GM10266 (cell line): ENCODE measurements around the gene GPAM.
A peak's percentile ranks its signal among the peaks of the same experiment; 100 is the strongest.

Experiments
- DNase-seq: peaks from one replicate; pipeline ENCODE4 v3.0.0; 2012; ENCODE audit errors: extremely low spot score
- TF ChIP-seq, protein P1 (sequence below): IDR thresholded peaks from 2 replicates; pipeline ENCODE4 v1.5.1; 2012; ENCODE audit warnings: mild to moderate bottlenecking, low read depth; ENCODE audit not compliant: control insufficient read depth, insufficient read depth; ENCODE audit errors: missing control alignments

The GPAM gene

GRCh38 chr10:112189465-112189864 is 5.9 kb upstream of the GPAM start:
- TF ChIP-seq, protein P1, sequence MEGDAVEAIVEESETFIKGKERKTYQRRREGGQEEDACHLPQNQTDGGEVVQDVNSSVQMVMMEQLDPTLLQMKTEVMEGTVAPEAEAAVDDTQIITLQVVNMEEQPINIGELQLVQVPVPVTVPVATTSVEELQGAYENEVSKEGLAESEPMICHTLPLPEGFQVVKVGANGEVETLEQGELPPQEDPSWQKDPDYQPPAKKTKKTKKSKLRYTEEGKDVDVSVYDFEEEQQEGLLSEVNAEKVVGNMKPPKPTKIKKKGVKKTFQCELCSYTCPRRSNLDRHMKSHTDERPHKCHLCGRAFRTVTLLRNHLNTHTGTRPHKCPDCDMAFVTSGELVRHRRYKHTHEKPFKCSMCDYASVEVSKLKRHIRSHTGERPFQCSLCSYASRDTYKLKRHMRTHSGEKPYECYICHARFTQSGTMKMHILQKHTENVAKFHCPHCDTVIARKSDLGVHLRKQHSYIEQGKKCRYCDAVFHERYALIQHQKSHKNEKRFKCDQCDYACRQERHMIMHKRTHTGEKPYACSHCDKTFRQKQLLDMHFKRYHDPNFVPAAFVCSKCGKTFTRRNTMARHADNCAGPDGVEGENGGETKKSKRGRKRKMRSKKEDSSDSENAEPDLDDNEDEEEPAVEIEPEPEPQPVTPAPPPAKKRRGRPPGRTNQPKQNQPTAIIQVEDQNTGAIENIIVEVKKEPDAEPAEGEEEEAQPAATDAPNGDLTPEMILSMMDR: no peak
- no peak for DNase-seq

DNA sequence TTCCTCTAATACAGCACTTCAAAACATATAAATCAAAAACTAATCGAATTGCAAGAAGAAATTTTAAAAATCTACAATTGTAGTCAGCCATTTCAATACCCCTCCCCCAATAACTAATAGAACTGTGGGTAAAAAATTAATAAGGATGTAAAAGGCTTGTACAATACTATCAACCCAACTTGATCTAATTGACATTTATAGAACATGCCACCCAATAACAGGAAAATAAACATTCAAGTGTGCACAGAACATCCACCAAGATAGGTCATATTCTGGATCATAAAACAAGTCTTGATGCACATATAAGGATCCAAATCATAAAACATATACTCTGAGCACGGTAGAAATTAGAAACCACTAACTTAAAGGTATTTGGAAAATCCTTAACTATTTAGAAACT is 4.0 kb upstream of the GPAM start:
- TF ChIP-seq, protein P1: no peak
- DNase-seq: no peak

GRCh38 chr10:112185959-112186358 is 2.4 kb upstream of the GPAM start:
- no peak for DNase-seq
- TF ChIP-seq, protein P1: no peak

GRCh38 chr10:112184379-112184778 is 814 bp upstream of the GPAM start:
- no peak for DNase-seq
- TF ChIP-seq, protein P1: no peak

GRCh38 chr10:112184052-112184371 is 447 bp upstream of the GPAM start:
- TF ChIP-seq, protein P1: no peak
- peak; percentile 14 for DNase-seq

DNA sequence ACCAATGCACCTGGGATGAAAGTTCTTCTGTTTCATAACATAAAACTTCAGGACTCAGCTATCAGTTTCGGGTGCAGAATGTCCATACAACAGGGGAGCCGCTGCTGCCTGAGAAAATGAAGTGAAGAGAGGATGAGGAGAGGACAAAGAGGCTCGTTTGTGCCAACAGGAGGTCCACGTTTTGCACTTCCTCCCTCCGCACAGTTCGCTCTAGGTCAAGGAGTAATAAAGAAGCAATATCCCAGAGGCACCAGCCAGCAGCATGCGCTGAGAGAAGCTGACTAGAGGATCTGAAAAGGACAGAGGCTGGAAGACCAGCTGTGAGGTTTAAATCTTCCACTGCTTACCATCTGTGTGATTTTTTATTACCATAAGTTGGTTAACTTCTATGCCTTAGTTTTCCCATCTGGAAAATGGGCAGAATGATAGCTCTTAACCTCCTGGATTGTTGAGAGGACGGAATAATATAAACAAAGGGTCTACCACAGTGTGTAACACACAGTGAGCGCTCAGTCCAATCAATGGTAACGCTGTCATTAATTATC is 709 bp downstream of the GPAM start:
- TF ChIP-seq, protein P1: no peak
- DNase-seq: peak; percentile 14

DNA sequence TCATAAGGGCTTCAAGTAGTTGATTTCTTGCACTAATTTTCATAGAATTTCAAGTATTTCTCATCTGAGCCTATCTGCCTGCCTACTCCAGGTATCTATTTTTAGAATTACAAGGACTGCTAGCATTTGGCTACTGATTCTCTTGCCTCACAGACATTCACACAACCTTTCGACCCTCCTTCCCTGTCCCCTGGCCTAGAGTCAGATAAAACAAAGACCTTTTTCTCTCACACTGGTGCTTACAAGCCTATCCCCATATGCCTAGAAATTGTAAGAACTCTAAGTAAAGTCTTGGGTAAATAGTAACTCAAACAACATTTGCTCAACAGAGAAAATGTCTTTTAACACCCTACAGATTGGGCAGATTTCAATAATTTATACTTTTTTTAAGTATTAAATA is 6.3 kb downstream of the GPAM start:
- TF ChIP-seq, protein P1: no peak
- no peak for DNase-seq

GRCh38 chr10:112176543-112176942 is 7.0 kb downstream of the GPAM start:
- TF ChIP-seq, protein P1: no peak
- DNase-seq: no peak
